Posterior cingulate gyrus (tissue), 11 donors: ENCODE results near the gene RBMS1.

Experiments used
- DNase-seq, 10 donors: peaks; one replicate each; pipeline versions ENCODE4 v3.0.0 to v3.0.0-alpha.2; 2020 to 2021; ENCODE audit warnings: mixed read lengths in 3 of 10
- intact Hi-C: fragments of 100-400 bp; cut with DNase I; formaldehyde crosslinking; loops from one replicate; pipeline ENCODE4 v1.15.1; 2023

RBMS1 gene

GRCh38 chr2:160269365-160269764, 224.2 kb downstream of the RBMS1 start:
- peak in 1 of 10 donors; percentile 80 for DNase-seq
- intact Hi-C loops, result no loop called here

GRCh38 chr2:160268151-160268781, 225.3 kb downstream of the RBMS1 start:
- intact Hi-C loops, result no loop called here
- DNase-seq, result no peak

- DNase-seq, result no peak
- intact Hi-C loops, result no loop called here
Observed at GRCh38 chr2:160267692-160268091, 225.9 kb downstream of the RBMS1 start.

GRCh38 chr2:160267022-160267421, 226.6 kb downstream of the RBMS1 start:
- intact Hi-C loops, result no loop called here
- no peak for DNase-seq

GRCh38 chr2:160266037-160266551, 227.5 kb downstream of the RBMS1 start:
- intact Hi-C loops, result no loop called here
- no peak for DNase-seq

- intact Hi-C loops, result no loop called here
- no peak for DNase-seq
Observed at GRCh38 chr2:160264308-160264707, 229.3 kb downstream of the RBMS1 start.

GRCh38 chr2:160261732-160262131, 231.9 kb downstream of the RBMS1 start:
- intact Hi-C loops, result no loop called here
- DNase-seq, result no peak

- no peak for DNase-seq
- intact Hi-C loops, result no loop called here
Observed at GRCh38 chr2:160258492-160258805, 235.2 kb downstream of the RBMS1 start.

GRCh38 chr2:160257743-160258491, 235.7 kb downstream of the RBMS1 start:
- no peak for DNase-seq
- intact Hi-C loops, result no loop called here

- intact Hi-C loops, result no loop called here
- DNase-seq, result no peak
Observed at GRCh38 chr2:160257041-160257742, 236.4 kb downstream of the RBMS1 start.

- intact Hi-C loops, result no loop called here
- DNase-seq, result no peak
Observed at GRCh38 chr2:160256507-160256906, 237.1 kb downstream of the RBMS1 start.

- intact Hi-C loops, result no loop called here
Observed at GRCh38 chr2:160255408-160255807, 238.2 kb downstream of the RBMS1 start.

GRCh38 chr2:160254189-160254762, 239.3 kb downstream of the RBMS1 start:
- no peak for DNase-seq
- intact Hi-C loops, result loop anchor here (5.0 kb wide), 1 partner anchor 738 kb away; no protein-coding TSS in a partner anchor

More at GRCh38 chr2:160255408-160255807, 238.2 kb downstream of the RBMS1 start:
- no peak for DNase-seq

- intact Hi-C loops, result loop anchor here (5.0 kb wide), 1 partner anchor 739 kb away; no protein-coding TSS in a partner anchor
- DNase-seq, result no peak
Observed at GRCh38 chr2:160253440-160254188, 240.0 kb downstream of the RBMS1 start.

- intact Hi-C loops, result loop anchor here (5.0 kb wide), 1 partner anchor 739 kb away; no protein-coding TSS in a partner anchor
- no peak for DNase-seq
Observed at GRCh38 chr2:160252900-160253299, 240.7 kb downstream of the RBMS1 start.

GRCh38 chr2:160252278-160252887, 241.2 kb downstream of the RBMS1 start:
- no peak for DNase-seq
- intact Hi-C loops, result loop anchor here (5.0 kb wide), 1 partner anchor 740 kb away; no protein-coding TSS in a partner anchor

GRCh38 chr2:160251569-160251968, 242.0 kb downstream of the RBMS1 start:
- no peak for DNase-seq
- intact Hi-C loops, result loop anchor here (5.0 kb wide), 1 partner anchor 741 kb away; no protein-coding TSS in a partner anchor

GRCh38 chr2:160249876-160250275, 243.7 kb downstream of the RBMS1 start:
- intact Hi-C loops, result loop anchor here (5.0 kb wide), 1 partner anchor 742 kb away; no protein-coding TSS in a partner anchor
- DNase-seq, result no peak

GRCh38 chr2:160247296-160248035, 246.1 kb downstream of the RBMS1 start:
- DNase-seq, result no peak
- intact Hi-C loops, result no loop called here
